ENCODE results near the gene SLC11A2.
"Not testable (repeated sequence)": the region's sequence is repeated elsewhere in the genome, so short reads cannot be mapped to it uniquely, and the experiment has no call there.

The SLC11A2 gene

GRCh38 chr12:51025338-51025835 lies 797 bp downstream of the SLC11A2 start:
- no peak for DNase-seq

GRCh38 chr12:51023625-51024382 lies 2.4 kb downstream of the SLC11A2 start:
- DNase-seq: no peak

- no peak for DNase-seq
Observed at GRCh38 chr12:51021694-51022093, 4.5 kb downstream of the SLC11A2 start.

GRCh38 chr12:51020448-51021182 lies 5.6 kb downstream of the SLC11A2 start:
- no peak for DNase-seq

GRCh38 chr12:51019927-51020326 lies 6.3 kb downstream of the SLC11A2 start:
- no peak for DNase-seq

- no peak for DNase-seq
Observed at GRCh38 chr12:51018956-51019355, 7.2 kb downstream of the SLC11A2 start.

- no peak for DNase-seq
Observed at GRCh38 chr12:51017452-51017851, 8.7 kb downstream of the SLC11A2 start.

GRCh38 chr12:51014467-51014866 lies 11.7 kb downstream of the SLC11A2 start:
- not testable (repeated sequence) for DNase-seq

GRCh38 chr12:51013441-51013840 lies 12.7 kb downstream of the SLC11A2 start:
- no peak for DNase-seq

- DNase-seq: no peak
Observed at GRCh38 chr12:51012570-51013236, 13.5 kb downstream of the SLC11A2 start.

GRCh38 chr12:51011955-51012354 lies 14.2 kb downstream of the SLC11A2 start:
- DNase-seq: no peak

GRCh38 chr12:51009056-51009440 lies 17.1 kb downstream of the SLC11A2 start:
- DNase-seq: no peak

- no peak for DNase-seq
Observed at GRCh38 chr12:51008329-51009055, 17.7 kb downstream of the SLC11A2 start.

GRCh38 chr12:51005671-51006070 lies 20.5 kb downstream of the SLC11A2 start:
- DNase-seq: no peak

GRCh38 chr12:51005030-51005429 lies 21.2 kb downstream of the SLC11A2 start:
- DNase-seq: no peak

GRCh38 chr12:51004504-51004903 lies 21.7 kb downstream of the SLC11A2 start:
- no peak for DNase-seq

- DNase-seq: no peak
Observed at GRCh38 chr12:51001799-51002198, 24.4 kb downstream of the SLC11A2 start.

- no peak for DNase-seq
Observed at GRCh38 chr12:51000245-51000644, 25.9 kb downstream of the SLC11A2 start.

- DNase-seq: no peak
Observed at GRCh38 chr12:50999093-50999492, 27.1 kb downstream of the SLC11A2 start.

GRCh38 chr12:50992819-50993218 lies 33.4 kb downstream of the SLC11A2 start:
- no peak for DNase-seq

- DNase-seq: no peak
Observed at GRCh38 chr12:50991291-50991690, 34.9 kb downstream of the SLC11A2 start.

GRCh38 chr12:50990791-50991190 lies 35.4 kb downstream of the SLC11A2 start:
- DNase-seq: no peak

GRCh38 chr12:50990147-50990727 lies 35.9 kb downstream of the SLC11A2 start:
- DNase-seq: no peak

All from NCI-H1048 (cell line).